ENCODE measurements around the gene BMPER.

GRCh38 chr7:34048445-34048844 lies 143.1 kb downstream of the BMPER start:
- TF ChIP-seq CTCF (conservative IDR thresholded peaks at IDR 0.05 in 1 of 2, IDR thresholded peaks at IDR 0.05 in 1 of 2; ENCODE audit: low read depth in 1 of 2, low read length in 2 of 2) (no peak), EZH2 (IDR thresholded peaks at IDR 0.05; ENCODE audit: low read length, missing control alignments) (no peak)
